ENCODE data around the gene FOSB. TPM values are rescaled to one million over a fixed set of nuclear protein-coding genes. Genes with fewer than 3 reads are reported as not detected.

FOSB gene
- total RNA-seq, 3 donors from 2014 or later, result 0.58 to 10.3 (median 1.6) TPM

- Histone ChIP-seq H3K4me1 (ENCODE audit: low read depth) (peaks cover 48% of the 10 kb centered on the region), H3K36me3 (ENCODE audit: low read depth) (no peaks in the 10 kb centered on the region), H3K4me3 (no peak overlapping the region), H3K9me3 (no peaks in the 10 kb centered on the region)
- ATAC-seq (peak; percentile 39), DNase-seq (peak in 1 of 3 donors; percentile 57)
- TF ChIP-seq CTCF (IDR thresholded peaks at IDR 0.05), result no peak
- intact Hi-C loops (cut with DNase I, micrococcal nuclease), result no loop called here
Observed at GRCh38 chr19:45448887-45449299, 18.9 kb upstream of the FOSB start.

- DNase-seq, result no peak
- intact Hi-C loops (cut with DNase I, micrococcal nuclease), result no loop called here
- ATAC-seq, result peak; percentile 5
- peaks cover 47% of the 10 kb centered on the region for H3K4me1 ChIP-seq (ENCODE audit: low read depth)
- H3K36me3 ChIP-seq (ENCODE audit: low read depth), result no peaks in the 10 kb centered on the region
- TF ChIP-seq CTCF (IDR thresholded peaks at IDR 0.05), result no peak
- peak overlapping the region; percentile 11 for H3K4me3 ChIP-seq
- H3K9me3 ChIP-seq, result no peaks in the 10 kb centered on the region
Observed at GRCh38 chr19:45450012-45450333, 17.8 kb upstream of the FOSB start.

- no peaks in the 10 kb centered on the region for H3K36me3 ChIP-seq (ENCODE audit: low read depth)
- ATAC-seq (peak; percentile 1), DNase-seq (peak in 1 of 3 donors; percentile 54)
- TF ChIP-seq CTCF (IDR thresholded peaks at IDR 0.05), result no peak
- H3K4me1 ChIP-seq (ENCODE audit: low read depth), result peaks cover 53% of the 10 kb centered on the region
- H3K4me3 ChIP-seq, result peak overlapping the region; percentile 11
- intact Hi-C loops (cut with DNase I, micrococcal nuclease), result no loop called here
- no peaks in the 10 kb centered on the region for H3K9me3 ChIP-seq
Observed at GRCh38 chr19:45451131-45451849, 16.5 kb upstream of the FOSB start.

- Histone ChIP-seq H3K36me3 (ENCODE audit: low read depth) (no peaks in the 10 kb centered on the region), H3K4me3 (no peak overlapping the region), H3K9me3 (no peaks in the 10 kb centered on the region), H3K4me1 (ENCODE audit: low read depth) (peaks cover 48% of the 10 kb centered on the region)
- no peak for DNase-seq
- no peak for ATAC-seq
- intact Hi-C loops (cut with DNase I, micrococcal nuclease), result no loop called here
- no peak for TF ChIP-seq CTCF (IDR thresholded peaks at IDR 0.05)
Observed at GRCh38 chr19:45451850-45452387, 15.9 kb upstream of the FOSB start.

GRCh38 chr19:45455707-45456499 lies 11.9 kb upstream of the FOSB start:
- no peaks in the 10 kb centered on the region for H3K9me3 ChIP-seq
- no peak for TF ChIP-seq CTCF (IDR thresholded peaks at IDR 0.05)
- no peak overlapping the region for H3K4me3 ChIP-seq
- H3K36me3 ChIP-seq (ENCODE audit: low read depth), result no peaks in the 10 kb centered on the region
- intact Hi-C loops (cut with DNase I, micrococcal nuclease), result no loop called here
- H3K4me1 ChIP-seq (ENCODE audit: low read depth), result peaks cover 22% of the 10 kb centered on the region
- peak; percentile 89 to 95 (median 93) for DNase-seq
- ATAC-seq, result peak; percentile 90
